Thoracic aorta (tissue), 2 donors: ENCODE results near the gene SPTBN4. TPM values are rescaled to one million over a fixed set of nuclear protein-coding genes. Genes with fewer than 3 reads are reported as not detected.
"Not testable (repeated sequence)": the region's sequence is repeated elsewhere in the genome, so short reads cannot be mapped to it uniquely, and the experiment has no call there.

ENCODE experiments used
- ATAC-seq: fragments of 150-250 bp; one replicate; pipeline ENCODE4 v1.8.0; 2017; ENCODE audit warnings: low read depth; ENCODE audit not compliant: insufficient number of reproducible peaks, low FRiP score
- DNase-seq: peaks from one replicate; pipeline ENCODE4 v3.0.0-alpha.2; 2020; ENCODE audit warnings: low spot score
- H3K27ac ChIP-seq, 2 donors: fragments of 200-600 bp; sonication (generic); 1 replicate in 1 of 2; 2 replicates in 1 of 2; pipeline ENCODE4 v1.5.1; 2016; ENCODE audit warnings: mild to moderate bottlenecking in 2 of 2, moderate library complexity in 2 of 2
- H3K27me3 ChIP-seq: fragments of 200-600 bp; sonication (generic); replicated peaks from 2 replicates; pipeline ENCODE4 v1.6.0; 2016; ENCODE audit warnings: mild to moderate bottlenecking; ENCODE audit not compliant: insufficient read depth
- H3K36me3 ChIP-seq: fragments of 200-600 bp; sonication (generic); one replicate; pipeline ENCODE4 v1.5.1; 2016
- H3K4me1 ChIP-seq, 2 donors: fragments of 200-600 bp; sonication (generic); 1 replicate in 1 of 2; 2 replicates in 1 of 2; pipeline versions ENCODE4 v1.5.1 to v1.6.0; 2016; ENCODE audit warnings: low read depth in 2 of 2, mild to moderate bottlenecking in 1 of 2; ENCODE audit not compliant: control insufficient read depth in 1 of 2
- H3K4me3 ChIP-seq: fragments of 200-600 bp; sonication (generic); 2 replicates; pipeline ENCODE4 v1.5.1; 2016; ENCODE audit warnings: mild to moderate bottlenecking
- H3K9me3 ChIP-seq: fragments of 200-600 bp; sonication (generic); 2 replicates; pipeline ENCODE4 v1.5.1; 2016
- CTCF ChIP-seq: fragments of 200-600 bp; sonication (generic); IDR thresholded peaks from one replicate; pipeline ENCODE4 v1.5.1; 2019; ENCODE audit warnings: antibody characterized with exemption
- total RNA-seq, 2 donors: library from RNA; depleted of rRNA; stranded (reverse); fragments of >200 nt; gene quantifications; one replicate each; pipeline versions ENCODE4 v1.1.0 to v1.2.3, GENCODE V29; 2016

The SPTBN4 gene
- total RNA-seq, 2 donors from 2014 or later, result 2.0 to 7.0 TPM

- Histone ChIP-seq H3K9me3 (no peaks in the 10 kb centered on the region), H3K27ac (no peak overlapping the region), H3K4me3 (no peak overlapping the region), H3K4me1 (peaks cover 0 to 10% of the 10 kb centered on the region in 2 donors), H3K36me3 (no peaks in the 10 kb centered on the region), H3K27me3 (no peaks in the 10 kb centered on the region)
- DNase-seq (no peak), ATAC-seq (no peak)
- no peak for TF ChIP-seq CTCF
Measured at GRCh38 chr19:40517248-40517647, 50.4 kb downstream of the SPTBN4 start.

DNA sequence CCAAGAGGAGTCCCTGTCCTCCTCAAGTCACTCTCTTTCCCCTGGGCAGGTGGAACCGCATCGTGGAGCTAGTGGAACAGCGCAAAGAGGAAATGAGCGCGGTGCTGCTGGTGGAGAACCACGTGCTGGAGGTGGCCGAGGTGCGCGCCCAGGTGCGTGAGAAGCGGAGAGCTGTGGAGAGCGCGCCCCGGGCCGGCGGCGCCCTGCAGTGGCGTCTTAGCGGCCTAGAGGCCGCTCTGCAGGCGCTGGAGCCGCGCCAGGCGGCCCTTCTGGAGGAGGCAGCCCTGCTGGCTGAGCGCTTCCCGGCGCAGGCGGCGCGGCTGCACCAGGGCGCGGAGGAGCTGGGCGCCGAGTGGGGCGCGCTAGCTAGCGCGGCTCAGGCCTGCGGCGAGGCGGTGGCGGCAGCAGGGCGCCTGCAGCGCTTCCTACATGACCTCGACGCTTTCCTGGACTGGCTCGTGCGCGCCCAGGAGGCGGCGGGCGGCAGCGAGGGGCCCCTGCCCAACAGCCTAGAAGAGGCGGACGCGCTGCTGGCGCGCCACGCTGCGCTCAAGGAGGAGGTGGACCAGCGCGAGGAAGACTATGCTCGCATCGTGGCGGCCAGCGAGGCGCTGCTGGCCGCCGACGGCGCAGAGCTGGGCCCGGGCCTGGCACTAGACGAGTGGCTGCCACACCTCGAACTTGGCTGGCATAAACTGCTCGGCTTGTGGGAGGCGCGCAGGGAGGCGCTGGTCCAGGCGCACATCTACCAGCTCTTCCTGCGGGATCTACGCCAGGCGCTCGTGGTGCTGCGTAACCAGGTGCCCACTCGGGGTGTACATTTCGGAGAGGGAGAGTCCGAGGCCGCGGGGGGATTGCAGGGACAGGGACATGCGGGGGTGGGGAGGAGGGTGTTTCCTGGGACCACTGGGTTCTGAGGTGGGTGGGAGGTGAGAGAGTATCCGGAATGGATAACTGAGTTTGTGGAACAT, 52.8 kb downstream of the SPTBN4 start:
- no peaks in the 10 kb centered on the region for H3K36me3 ChIP-seq
- ATAC-seq, result no peak
- no peaks in the 10 kb centered on the region for H3K27me3 ChIP-seq
- H3K9me3 ChIP-seq, result no peaks in the 10 kb centered on the region
- no peak overlapping the region for H3K4me3 ChIP-seq
- H3K27ac ChIP-seq, result no peak overlapping the region
- DNase-seq, result no peak
- no peak for TF ChIP-seq CTCF
- H3K4me1 ChIP-seq, result no peaks in the 10 kb centered on the region

- no peaks in the 10 kb centered on the region for H3K4me1 ChIP-seq
- no peak overlapping the region for H3K27ac ChIP-seq
- no peaks in the 10 kb centered on the region for H3K36me3 ChIP-seq
- no peaks in the 10 kb centered on the region for H3K9me3 ChIP-seq
- TF ChIP-seq CTCF, result no peak
- ATAC-seq (no peak), DNase-seq (no peak)
- H3K4me3 ChIP-seq, result no peak overlapping the region
- H3K27me3 ChIP-seq, result no peaks in the 10 kb centered on the region
Measured at GRCh38 chr19:40521276-40521675, 54.5 kb downstream of the SPTBN4 start.

DNA sequence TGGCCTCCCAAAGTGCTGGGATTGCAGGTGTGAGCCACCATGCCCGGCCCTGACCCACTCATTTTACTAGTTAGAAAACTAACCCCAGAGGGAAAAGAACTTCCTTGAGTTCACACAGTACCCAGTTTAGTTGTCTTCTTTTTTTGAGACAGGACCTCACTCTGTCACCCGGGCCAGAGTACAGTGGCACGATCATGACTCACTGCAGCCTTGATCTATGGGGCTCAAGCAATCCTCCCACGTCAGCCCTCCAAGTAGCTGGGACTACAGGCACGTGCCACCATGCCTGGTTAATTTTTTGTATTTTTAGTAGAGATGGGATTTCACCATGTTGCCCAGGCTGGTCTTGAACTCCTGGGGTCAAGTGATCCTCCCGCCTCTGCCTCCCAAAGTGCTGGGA, 55.1 kb downstream of the SPTBN4 start:
- not testable (repeated sequence) for ATAC-seq, H3K4me3 ChIP-seq, H3K9me3 ChIP-seq, H3K4me1 ChIP-seq, H3K27me3 ChIP-seq, DNase-seq, H3K27ac ChIP-seq, H3K36me3 ChIP-seq

- H3K27ac ChIP-seq, result no peak overlapping the region
- no peaks in the 10 kb centered on the region for H3K9me3 ChIP-seq
- H3K4me1 ChIP-seq, result no peaks in the 10 kb centered on the region
- no peaks in the 10 kb centered on the region for H3K36me3 ChIP-seq
- H3K4me3 ChIP-seq, result no peak overlapping the region
- TF ChIP-seq CTCF, result peak; percentile 34
- ATAC-seq (no peak), DNase-seq (no peak)
- no peaks in the 10 kb centered on the region for H3K27me3 ChIP-seq
Measured at GRCh38 chr19:40523322-40524047, 56.7 kb downstream of the SPTBN4 start.
